Stomach (tissue), 9 donors: Measurements from ENCODE around the gene AGER. TPM values are rescaled to one million over a fixed set of nuclear protein-coding genes. Genes with fewer than 3 reads are reported as not detected.

ENCODE experiments used
- DNase-seq, 2 donors: peaks; one replicate each; pipeline versions ENCODE4 v3.0.0 to v3.0.0-alpha.2; 2013 to 2019
- H3K27ac ChIP-seq, 5 donors: fragments of 200-600 bp in 4 of 5; sonication (generic) in 4 of 5; one replicate each; pipeline ENCODE4 v1.5.1; 2013 to 2019; ENCODE audit warnings: mild to moderate bottlenecking in 1 of 5, moderate library complexity in 1 of 5
- H3K27me3 ChIP-seq, 3 donors: fragments of 200-600 bp; sonication (generic); one replicate each; pipeline ENCODE4 v1.5.1; 2017 to 2019; ENCODE audit warnings: mixed run types in 1 of 3
- H3K36me3 ChIP-seq, 4 donors: fragments of 200-600 bp; sonication (generic); 1 replicate in 3 of 4; 2 replicates in 1 of 4; pipeline ENCODE4 v1.5.1; 2016 to 2019
- H3K4me1 ChIP-seq, 4 donors: fragments of 200-600 bp; sonication (generic); one replicate each; pipeline ENCODE4 v1.5.1; 2016 to 2019
- H3K4me3 ChIP-seq, 4 donors: fragments of 200-600 bp; sonication (generic) in 3 of 4; one replicate each; pipeline ENCODE4 v1.5.1; 2016 to 2019; ENCODE audit warnings: mild to moderate bottlenecking in 1 of 4
- H3K9me3 ChIP-seq, 4 donors: fragments of 200-600 bp; sonication (generic); one replicate each; pipeline ENCODE4 v1.5.1; 2016 to 2019
- CTCF ChIP-seq, 7 experiments: fragments of 450-650 bp in 4 of 7; fragments of 200-600 bp in 3 of 7; sonication (generic) in 3 of 7; IDR thresholded peaks; one replicate each; pipeline ENCODE4 v1.5.1; 2016 to 2019; ENCODE audit warnings: antibody characterized with exemption in 7 of 7, control low read depth in 2 of 7, mild to moderate bottlenecking in 1 of 7
- EP300 ChIP-seq: sonication (generic); formaldehyde crosslinking; IDR thresholded peaks from one replicate; pipeline ENCODE4 v1.6.1; 2017; ENCODE audit warnings: antibody characterized with exemption
- POLR2A ChIP-seq, 4 donors: fragments of 450-650 bp; IDR thresholded peaks; one replicate each; pipeline ENCODE4 v1.6.1; 2016; ENCODE audit warnings: antibody characterized with exemption in 4 of 4, control low read depth in 2 of 4, mild to moderate bottlenecking in 1 of 4, moderate library complexity in 1 of 4
- POLR2AphosphoS5 ChIP-seq, 3 donors: sonication (generic); formaldehyde crosslinking; IDR thresholded peaks; one replicate each; pipeline ENCODE4 v1.6.1; 2016; ENCODE audit warnings: antibody characterized with exemption in 3 of 3
- WGBS, 5 donors: extraction: QIAGEN DNeasy Blood & Tissue Kit in 3 of 5; methylation state at CpG; one replicate each; pipeline versions ENCODE4 v1.1.5 to v1.1.7; 2013 to 2018; 5-methylcytosine and 5-hydroxymethylcytosine counted together
- intact Hi-C: fragments of 100-400 bp; cut with DNase I; formaldehyde crosslinking; loops from one replicate; pipeline ENCODE4 v1.15.1; 2023; ENCODE audit warnings: low total_unique reads
- polyA plus RNA-seq, 3 donors: library from polyadenylated mRNA; stranded (reverse); fragments of 200-250 nt; gene quantifications; one replicate each; pipeline ENCODE4 v1.2.3, GENCODE V29; 2013
- total RNA-seq, 5 donors: library from RNA; depleted of rRNA; stranded (reverse); fragments of >200 nt; gene quantifications; one replicate each; pipeline versions ENCODE4 v1.1.0 to v1.2.3, GENCODE V29; 2014 to 2016
- donor health status: healthy with polysubstance abuse.
- donor health status: Bipolar disorder and iron deficiency.
- donor health status: healthy.

The AGER gene
- total and polyA plus RNA-seq, 8 donors = 0.87 to 35.6 (median 14.9) TPM

GRCh38 chr6:32223258-32224235, 39.5 kb upstream of the AGER start, which contains the start of gene NOTCH4:
NOTCH4 (minus strand) TSS chr6:32224067; CDS start chr6:32223928, 139 bp downstream.
- intact Hi-C loops = no loop called here
- 47 to 59% (median 52%) methylated on average over 20 of the region's 20 CpGs for WGBS, 5 donors
- TF ChIP-seq POLR2AphosphoS5 (IDR thresholded peaks at IDR 0.05) = peak in 2 of 3 donors; percentile 28 to 54
- no peak for TF ChIP-seq CTCF (IDR thresholded peaks at IDR 0.05)
- no peaks in the 10 kb centered on the region for H3K36me3 ChIP-seq
- no peaks in the 10 kb centered on the region for H3K9me3 ChIP-seq
- H3K27ac ChIP-seq = peak within 1 kb of the TSS in 3 of 5 donors; percentile 28 to 51 (median 39)
- H3K27me3 ChIP-seq = peaks cover 0 to 19% (median 0%) of the 10 kb centered on the region in 3 donors
- H3K4me3 ChIP-seq = peak within 1 kb of the TSS in 2 of 4 donors; percentile 1 to 16
- H3K4me1 ChIP-seq = no peaks in the 10 kb centered on the region
- DNase-seq = no peak

GRCh38 chr6:32222333-32223230, 38.5 kb upstream of the AGER start:
- Histone ChIP-seq H3K4me1 (no peaks in the 10 kb centered on the region), H3K9me3 (no peaks in the 10 kb centered on the region), H3K36me3 (no peaks in the 10 kb centered on the region), H3K27me3 (peaks cover 0 to 19% (median 0%) of the 10 kb centered on the region in 3 donors), H3K4me3 (peak overlapping the region in 2 of 4 donors; percentile 1 to 26), H3K27ac (peak overlapping the region in 2 of 5 donors; percentile 34 to 51)
- DNase-seq = no peak
- intact Hi-C loops = no loop called here
- WGBS, 5 donors = 78 to 86% (median 86%) methylated on average over 7 to 8 of the region's 8 CpGs
- no peak for TF ChIP-seq POLR2AphosphoS5 (IDR thresholded peaks at IDR 0.05)
- TF ChIP-seq POLR2A (IDR thresholded peaks at IDR 0.05) = no peak
- no peak for TF ChIP-seq CTCF (IDR thresholded peaks at IDR 0.05)
- no peak for TF ChIP-seq EP300

- Histone ChIP-seq H3K4me3 (no peak overlapping the region), H3K36me3 (no peaks in the 10 kb centered on the region), H3K27ac (no peak overlapping the region), H3K9me3 (no peaks in the 10 kb centered on the region), H3K27me3 (peaks cover 0 to 19% (median 0%) of the 10 kb centered on the region in 3 donors), H3K4me1 (no peaks in the 10 kb centered on the region)
- intact Hi-C loops = no loop called here
- TF ChIP-seq POLR2AphosphoS5 (IDR thresholded peaks at IDR 0.05) (no peak), POLR2A (IDR thresholded peaks at IDR 0.05) (no peak), CTCF (IDR thresholded peaks at IDR 0.05) (no peak), EP300 (no peak)
- 57 to 87% (median 67%) methylated on average over 3 to 4 of the region's 4 CpGs for WGBS, 5 donors
- no peak for DNase-seq
These were observed 36.0 kb upstream of the AGER start for GRCh38 chr6:32220021-32220420.

GRCh38 chr6:32218167-32218566, 34.1 kb upstream of the AGER start:
- no peak for DNase-seq
- H3K4me1 ChIP-seq = no peaks in the 10 kb centered on the region
- H3K9me3 ChIP-seq = no peaks in the 10 kb centered on the region
- 50 to 68% (median 59%) methylated on average over 2 to 7 of the region's 7 CpGs for WGBS, 5 donors
- no peak overlapping the region for H3K4me3 ChIP-seq
- intact Hi-C loops = no loop called here
- H3K27me3 ChIP-seq = peaks cover 0 to 19% (median 0%) of the 10 kb centered on the region in 3 donors
- TF ChIP-seq POLR2AphosphoS5 (IDR thresholded peaks at IDR 0.05) (no peak), EP300 (no peak), CTCF (IDR thresholded peaks at IDR 0.05) (no peak), POLR2A (IDR thresholded peaks at IDR 0.05) (no peak)
- no peak overlapping the region for H3K27ac ChIP-seq
- no peaks in the 10 kb centered on the region for H3K36me3 ChIP-seq
